ENCODE results near the gene RAPGEFL1.

GRCh38 chr17:40139566-40140058 lies 37.7 kb upstream of the RAPGEFL1 start:
- no peak for TF ChIP-seq POLR2A (IDR thresholded peaks at IDR 0.05)
- TF ChIP-seq, protein P1, sequence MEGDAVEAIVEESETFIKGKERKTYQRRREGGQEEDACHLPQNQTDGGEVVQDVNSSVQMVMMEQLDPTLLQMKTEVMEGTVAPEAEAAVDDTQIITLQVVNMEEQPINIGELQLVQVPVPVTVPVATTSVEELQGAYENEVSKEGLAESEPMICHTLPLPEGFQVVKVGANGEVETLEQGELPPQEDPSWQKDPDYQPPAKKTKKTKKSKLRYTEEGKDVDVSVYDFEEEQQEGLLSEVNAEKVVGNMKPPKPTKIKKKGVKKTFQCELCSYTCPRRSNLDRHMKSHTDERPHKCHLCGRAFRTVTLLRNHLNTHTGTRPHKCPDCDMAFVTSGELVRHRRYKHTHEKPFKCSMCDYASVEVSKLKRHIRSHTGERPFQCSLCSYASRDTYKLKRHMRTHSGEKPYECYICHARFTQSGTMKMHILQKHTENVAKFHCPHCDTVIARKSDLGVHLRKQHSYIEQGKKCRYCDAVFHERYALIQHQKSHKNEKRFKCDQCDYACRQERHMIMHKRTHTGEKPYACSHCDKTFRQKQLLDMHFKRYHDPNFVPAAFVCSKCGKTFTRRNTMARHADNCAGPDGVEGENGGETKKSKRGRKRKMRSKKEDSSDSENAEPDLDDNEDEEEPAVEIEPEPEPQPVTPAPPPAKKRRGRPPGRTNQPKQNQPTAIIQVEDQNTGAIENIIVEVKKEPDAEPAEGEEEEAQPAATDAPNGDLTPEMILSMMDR (IDR thresholded peaks at IDR 0.05) = peak in 1 of 4 experiments; percentile 7
- no peak for TF ChIP-seq POLR2AphosphoS5 (IDR thresholded peaks at IDR 0.05)
